GM12874 (cell line): ENCODE data around the gene PDE4C.

Experiments
- TF ChIP-seq, protein P1 (sequence below): IDR thresholded peaks from 2 replicates; pipeline ENCODE4 v1.5.1; 2011; ENCODE audit warnings: low read depth, mild to moderate bottlenecking, control low read depth, low read length, moderate library complexity; ENCODE audit not compliant: insufficient read depth

Gene PDE4C

GRCh38 chr19:18266771-18267686 lies 40.8 kb upstream of the PDE4C start:
- TF ChIP-seq, protein P1, sequence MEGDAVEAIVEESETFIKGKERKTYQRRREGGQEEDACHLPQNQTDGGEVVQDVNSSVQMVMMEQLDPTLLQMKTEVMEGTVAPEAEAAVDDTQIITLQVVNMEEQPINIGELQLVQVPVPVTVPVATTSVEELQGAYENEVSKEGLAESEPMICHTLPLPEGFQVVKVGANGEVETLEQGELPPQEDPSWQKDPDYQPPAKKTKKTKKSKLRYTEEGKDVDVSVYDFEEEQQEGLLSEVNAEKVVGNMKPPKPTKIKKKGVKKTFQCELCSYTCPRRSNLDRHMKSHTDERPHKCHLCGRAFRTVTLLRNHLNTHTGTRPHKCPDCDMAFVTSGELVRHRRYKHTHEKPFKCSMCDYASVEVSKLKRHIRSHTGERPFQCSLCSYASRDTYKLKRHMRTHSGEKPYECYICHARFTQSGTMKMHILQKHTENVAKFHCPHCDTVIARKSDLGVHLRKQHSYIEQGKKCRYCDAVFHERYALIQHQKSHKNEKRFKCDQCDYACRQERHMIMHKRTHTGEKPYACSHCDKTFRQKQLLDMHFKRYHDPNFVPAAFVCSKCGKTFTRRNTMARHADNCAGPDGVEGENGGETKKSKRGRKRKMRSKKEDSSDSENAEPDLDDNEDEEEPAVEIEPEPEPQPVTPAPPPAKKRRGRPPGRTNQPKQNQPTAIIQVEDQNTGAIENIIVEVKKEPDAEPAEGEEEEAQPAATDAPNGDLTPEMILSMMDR, result no peak

GRCh38 chr19:18265582-18265981 lies 39.3 kb upstream of the PDE4C start:
- TF ChIP-seq, protein P1, result no peak

DNA sequence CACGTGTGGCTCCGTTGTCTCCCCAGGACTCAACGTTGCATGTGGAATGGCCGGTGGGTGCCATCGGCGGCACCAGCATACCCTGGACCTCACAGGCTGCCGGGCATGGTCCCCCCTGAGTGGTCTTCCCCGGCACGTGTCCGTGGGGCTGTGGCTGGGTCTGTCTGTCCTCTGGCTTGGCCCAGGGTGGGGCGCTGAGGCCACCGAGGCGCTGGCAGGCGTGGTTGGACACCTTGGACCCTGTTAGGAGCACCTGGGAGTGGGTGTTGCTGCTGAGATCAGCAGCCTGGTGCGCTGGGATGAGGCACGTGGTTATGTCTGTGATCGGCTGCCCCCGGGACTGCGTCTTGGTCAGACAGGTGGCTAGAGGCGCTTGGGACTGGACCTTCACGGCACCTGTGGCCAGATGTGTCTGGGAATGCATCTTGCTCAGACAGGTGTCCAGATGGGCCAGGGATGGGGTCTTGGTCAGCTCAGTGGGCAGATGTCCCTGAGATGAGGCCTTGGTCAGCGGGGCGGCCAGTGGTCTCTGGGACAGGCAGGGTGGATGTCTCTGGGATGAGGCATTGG lies 38.8 kb upstream of the PDE4C start:
- TF ChIP-seq, protein P1, result no peak

- TF ChIP-seq, protein P1, result no peak
Measured at GRCh38 chr19:18264137-18264854, 38.1 kb upstream of the PDE4C start.

GRCh38 chr19:18263324-18264136 lies 37.3 kb upstream of the PDE4C start:
- TF ChIP-seq, protein P1, result no peak

GRCh38 chr19:18262917-18263316 lies 36.7 kb upstream of the PDE4C start:
- TF ChIP-seq, protein P1, result no peak
